Measurements from ENCODE around the gene POLK. TPM values are rescaled to one million over a fixed set of nuclear protein-coding genes. Genes with fewer than 3 reads are reported as not detected.

Gene POLK
- total and polyA plus RNA-seq, 2 of the 8 experiments (the other 6 are each of a cell fraction or from before 2014, with no cell fraction given) = 2.0 to 9.0 TPM

- Histone ChIP-seq H3K79me2 (ENCODE audit: control insufficient read depth in 1 of 2, insufficient read depth in 2 of 2, low read length in 2 of 2) (peaks cover 0 to 43% of the 10 kb centered on the region in 2 experiments; a peak in 3 of 4 replicates), H3K4me3 (ENCODE audit: extremely low read depth in 1 of 4, insufficient read depth in 2 of 4, low read depth in 3 of 4, low read length in 4 of 4) (peak overlapping the region; percentile 81 to 96 (median 86); a peak in 6 of 8 replicates), H3K4ac (replicated peaks; ENCODE audit: insufficient read length, low read depth, low read length) (no peak overlapping the region), H2BK12ac (ENCODE audit: low read depth, low read length) (no peak overlapping the region), H3K27ac (ENCODE audit: low read depth, low read length) (no peak overlapping the region), H2BK20ac (ENCODE audit: low read length) (no peak overlapping the region), H3K23ac (ENCODE audit: insufficient read length) (no peak overlapping the region), H2AK5ac (ENCODE audit: low read depth, low read length) (no peak overlapping the region), H3K27me3 (replicated peaks in 1 of 4; ENCODE audit: control insufficient read depth in 3 of 4, extremely low read depth in 1 of 4, insufficient read depth in 3 of 4, low read length in 3 of 4) (no peaks in the 10 kb centered on the region), H3K9me3 (ENCODE audit: insufficient read depth in 2 of 2, low read depth in 1 of 2, low read length in 1 of 2) (no peaks in the 10 kb centered on the region), H3K14ac (ENCODE audit: insufficient read length) (no peak overlapping the region), H2BK15ac (ENCODE audit: low read length) (no peak overlapping the region), H4K91ac (replicated peaks; ENCODE audit: insufficient read length, low read length) (no peak overlapping the region), H3K23me2 (ENCODE audit: low read depth, low read length) (peaks cover 2% of the 10 kb centered on the region; the same call in 1 of the 2 replicates), H4K8ac (ENCODE audit: extremely low read depth, insufficient read depth, low read length) (no peak overlapping the region), H3K36me3 (ENCODE audit: control insufficient read depth in 2 of 4, insufficient read depth in 4 of 4, low read length in 3 of 4) (no peaks in the 10 kb centered on the region), H4K5ac (ENCODE audit: insufficient read length, low read depth, low read length) (no peak overlapping the region), H3K56ac (replicated peaks; ENCODE audit: insufficient read length, low read depth, low read length) (no peak overlapping the region), H3K4me1 (replicated peaks in 1 of 4; ENCODE audit: control insufficient read depth in 3 of 4, insufficient read depth in 4 of 4, low read length in 3 of 4) (peaks cover 0 to 3% (median 0%) of the 10 kb centered on the region in 4 experiments; a peak in 2 of 7 replicates), H3K79me1 (ENCODE audit: low read depth, low read length) (0 out of 2 replicates have a peak, but pooled peaks cover 2% of the 10 kb centered on the region), H2BK5ac (ENCODE audit: low read depth, low read length) (no peak overlapping the region), H4K20me1 (replicated peaks in 1 of 2; ENCODE audit: control insufficient read depth in 1 of 2, insufficient read depth in 2 of 2, low read length in 2 of 2) (peaks cover 0 to 2% of the 10 kb centered on the region in 2 experiments), H3K18ac (ENCODE audit: extremely low read depth, low read length) (no peak overlapping the region), H3K9ac (replicated peaks in 1 of 4; ENCODE audit: extremely low read depth in 1 of 4, low read depth in 3 of 4, low read length in 3 of 4) (peak overlapping the region in 2 of 4 experiments; percentile 32 to 35; a peak in 1 of 7 replicates), H2BK120ac (replicated peaks; ENCODE audit: low read depth, low read length) (no peak overlapping the region), H2AFZ (ENCODE audit: low read length) (no peak overlapping the region), H3K4me2 (ENCODE audit: insufficient read depth in 1 of 2, low read depth in 2 of 2, low read length in 2 of 2) (peak overlapping the region; percentile 70 to 73)
- ChIA-PET POLR2A (ENCODE audit: partially characterized antibody) (interaction anchor here (0.8 kb wide), 1 partner anchor 64 kb away, joined by 3 read pairs; no protein-coding TSS in a partner anchor), CTCF (ENCODE audit: partially characterized antibody) (no interaction called here)
- WGBS, 2 experiments (ENCODE audit: extremely low coverage in 1 of 2, insufficient coverage in 1 of 2, insufficient read length in 1 of 2, insufficient replicate concordance in 2 of 2, low coverage in 1 of 2, low lambda C conversion rate in 2 of 2, missing lambda C conversion rate in 1 of 2) = 91% methylated on average over 16 of the region's 16 CpGs; no CpG with 5 or more reads in 1 of the 2 experiments
- FAIRE-seq = no peak
- DNase-seq (ENCODE audit: low read depth in 1 of 2, low spot score in 2 of 2) = no peak
- TF ChIP-seq SP4 (IDR thresholded peaks at IDR 0.05; ENCODE audit: low read length) (no peak), FOSL1 (IDR thresholded peaks at IDR 0.05; ENCODE audit: insufficient read depth, low read depth, low read length) (no peak), YY1 (IDR thresholded peaks at IDR 0.05; ENCODE audit: low read depth, low read length) (no peak), RNF2 (IDR thresholded peaks at IDR 0.05; ENCODE audit: borderline replicate concordance, low read depth, low read length, missing control alignments, poor library complexity, severe bottlenecking) (no peak), BACH1 (IDR thresholded peaks at IDR 0.05; ENCODE audit: low read length) (no peak), BCL11A (IDR thresholded peaks at IDR 0.05; ENCODE audit: low read depth in 2 of 2, low read length in 2 of 2) (no peak), TAF1 (IDR thresholded peaks at IDR 0.05; ENCODE audit: low read depth, low read length) (no peak), MAFK (IDR thresholded peaks at IDR 0.05; ENCODE audit: low read depth, low read length) (no peak), CEBPB (IDR thresholded peaks at IDR 0.05; ENCODE audit: low read depth, low read length) (no peak), SP2 (IDR thresholded peaks at IDR 0.05; ENCODE audit: low read length) (no peak), CHD1 (IDR thresholded peaks at IDR 0.05; ENCODE audit: low read depth, low read length) (no peak)
- TF ChIP-seq, protein P1, sequence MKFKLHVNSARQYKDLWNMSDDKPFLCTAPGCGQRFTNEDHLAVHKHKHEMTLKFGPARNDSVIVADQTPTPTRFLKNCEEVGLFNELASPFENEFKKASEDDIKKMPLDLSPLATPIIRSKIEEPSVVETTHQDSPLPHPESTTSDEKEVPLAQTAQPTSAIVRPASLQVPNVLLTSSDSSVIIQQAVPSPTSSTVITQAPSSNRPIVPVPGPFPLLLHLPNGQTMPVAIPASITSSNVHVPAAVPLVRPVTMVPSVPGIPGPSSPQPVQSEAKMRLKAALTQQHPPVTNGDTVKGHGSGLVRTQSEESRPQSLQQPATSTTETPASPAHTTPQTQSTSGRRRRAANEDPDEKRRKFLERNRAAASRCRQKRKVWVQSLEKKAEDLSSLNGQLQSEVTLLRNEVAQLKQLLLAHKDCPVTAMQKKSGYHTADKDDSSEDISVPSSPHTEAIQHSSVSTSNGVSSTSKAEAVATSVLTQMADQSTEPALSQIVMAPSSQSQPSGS (IDR thresholded peaks at IDR 0.05; ENCODE audit: low read length) = no peak
Observed at GRCh38 chr5:75512383-75513074, 838 bp downstream of the POLK start.
